Naive thymus-derived CD4-positive, alpha-beta T cell (primary cell): Measurements from ENCODE around the gene SMG7. TPM values are rescaled to one million over a fixed set of nuclear protein-coding genes. Genes with fewer than 3 reads are reported as not detected.

Source experiments
- ATAC-seq: fragments of 150-1000 bp; cut with Tn5 transposase; 2 replicates; pipeline ENCODE4 v1.10.0; 2021; ENCODE audit warnings: mild to moderate bottlenecking, moderate library complexity
- CTCF ChIA-PET: fragments of 350-600 bp; sonication (Branson Sonifier 250); formaldehyde crosslinking; loops from one replicate; lab custom pipeline; 2021; ENCODE audit warnings: antibody characterized with exemption; lab: Charles Lee
- POLR2A ChIA-PET: fragments of 350-600 bp; sonication (Branson Sonifier 250); formaldehyde crosslinking; loops from one replicate; lab custom pipeline; 2021; ENCODE audit warnings: antibody characterized with exemption, inconsistent platforms; lab: Charles Lee
- DNase-seq, 9 donors: peaks; one replicate each; pipeline versions ENCODE4 v3.0.0 to v3.0.0-alpha.2; 2020 to 2022; ENCODE audit warnings: mixed read lengths in 1 of 9
- H3K27ac ChIP-seq: one replicate; pipeline ENCODE4 v1.7.0; 2013; ENCODE audit warnings: mild to moderate bottlenecking, low read depth, low read length, moderate library complexity
- H3K27me3 ChIP-seq, 2 donors: one replicate each; pipeline ENCODE4 v1.7.0; 2013; ENCODE audit warnings: low read length in 2 of 2, mild to moderate bottlenecking in 2 of 2, moderate library complexity in 2 of 2; ENCODE audit not compliant: control insufficient read depth in 2 of 2, insufficient read depth in 2 of 2
- H3K36me3 ChIP-seq, 3 experiments: 1 replicate in 2 of 3; 2 replicates in 1 of 3; pipeline ENCODE4 v1.7.0; 2013; ENCODE audit warnings: low read length in 3 of 3, mild to moderate bottlenecking in 3 of 3, moderate library complexity in 1 of 3; ENCODE audit not compliant: insufficient read depth in 3 of 3, control insufficient read depth in 2 of 3
- H3K4me1 ChIP-seq, 2 donors: one replicate each; pipeline ENCODE4 v1.7.0; 2013; ENCODE audit warnings: low read length in 2 of 2, mild to moderate bottlenecking in 2 of 2, moderate library complexity in 1 of 2; ENCODE audit not compliant: control insufficient read depth in 2 of 2, insufficient read depth in 2 of 2
- H3K4me3 ChIP-seq: 2 replicates; pipeline ENCODE4 v1.7.0; 2013; ENCODE audit warnings: mild to moderate bottlenecking, low read length
- H3K9me3 ChIP-seq, 3 experiments: 1 replicate in 2 of 3; 2 replicates in 1 of 3; pipeline ENCODE4 v1.7.0; 2013; ENCODE audit warnings: low read length in 3 of 3; ENCODE audit not compliant: control insufficient read depth in 2 of 3
- H3K27ac Mint-ChIP-seq, 9 donors: one replicate each; pipeline ENCODE4 v1.8.0; 2020 to 2022; ENCODE audit warnings: mixed read lengths in 9 of 9, mild to moderate bottlenecking in 8 of 9, moderate library complexity in 5 of 9, inconsistent platforms in 2 of 9
- H3K27me3 Mint-ChIP-seq, 5 donors: one replicate each; pipeline ENCODE4 v1.8.0; 2021 to 2022; ENCODE audit warnings: mixed read lengths in 5 of 5, mild to moderate bottlenecking in 1 of 5
- H3K36me3 Mint-ChIP-seq, 5 donors: one replicate each; pipeline ENCODE4 v1.8.0; 2020 to 2022; ENCODE audit warnings: mixed read lengths in 5 of 5, mild to moderate bottlenecking in 3 of 5, inconsistent platforms in 1 of 5
- H3K4me1 Mint-ChIP-seq, 7 donors: one replicate each; pipeline ENCODE4 v1.8.0; 2020 to 2022; ENCODE audit warnings: mixed read lengths in 7 of 7, mild to moderate bottlenecking in 3 of 7, inconsistent platforms in 1 of 7
- H3K4me3 Mint-ChIP-seq, 10 donors: one replicate each; pipeline ENCODE4 v1.8.0; 2020 to 2022; ENCODE audit warnings: mild to moderate bottlenecking in 10 of 10, mixed read lengths in 10 of 10, moderate library complexity in 6 of 10, inconsistent platforms in 2 of 10
- H3K9me3 Mint-ChIP-seq, 11 donors: one replicate each; pipeline ENCODE4 v1.8.0; 2020 to 2022; ENCODE audit warnings: mixed read lengths in 11 of 11, mild to moderate bottlenecking in 4 of 11, inconsistent platforms in 1 of 11, moderate library complexity in 1 of 11
- intact Hi-C, 2 donors: fragments of 100-400 bp; cut with micrococcal nuclease; formaldehyde crosslinking; loops; one replicate each; pipeline ENCODE4 v1.15.1; 2023
- polyA plus RNA-seq, 2 donors: library from polyadenylated mRNA; unstranded; fragments of 300-500 nt; fragmentation: Illumina TruSeq; gene quantifications; one replicate each; pipeline ENCODE4 v1.2.3, GENCODE V29; 2021
- total RNA-seq, 6 experiments: library from RNA in 5 of 6; stranded (reverse) in 5 of 6; gene quantifications; 1 replicate in 5 of 6; 2 replicates in 1 of 6; pipeline ENCODE4 v1.2.3 and lab custom pipeline; 2021 to 2026

Gene SMG7
- total and polyA plus RNA-seq, 7 experiments from 2014 or later: 24.7 to 87.7 (median 53.1) TPM

- H3K27ac ChIP-seq: no peak overlapping the region
- Mint-ChIP-seq H3K4me3 (no peak overlapping the region), H3K27ac (peak overlapping the region in 2 of 9 donors; percentile 16 to 74), H3K4me1 (peaks cover 9 to 36% (median 11%) of the 10 kb centered on the region in 7 donors), H3K36me3 (peaks cover 0 to 13% (median 0%) of the 10 kb centered on the region in 5 donors), H3K9me3 (peaks cover 0 to 2% (median 0%) of the 10 kb centered on the region in 11 donors), H3K27me3 (no peaks in the 10 kb centered on the region)
- no peaks in the 10 kb centered on the region for H3K4me1 ChIP-seq
- intact Hi-C loops: no loop called here
- ChIA-PET POLR2A (no interaction called here), CTCF (no interaction called here)
- ATAC-seq (peak; percentile 78), DNase-seq (no peak)
- H3K36me3 ChIP-seq: no peaks in the 10 kb centered on the region
- H3K4me3 ChIP-seq: no peak overlapping the region
- no peaks in the 10 kb centered on the region for H3K9me3 ChIP-seq
- no peaks in the 10 kb centered on the region for H3K27me3 ChIP-seq
These were observed 111.2 kb downstream of the SMG7 start for GRCh38 chr1:183583466-183583865.

- H3K27me3 Mint-ChIP-seq: no peaks in the 10 kb centered on the region
- no peaks in the 10 kb centered on the region for H3K9me3 ChIP-seq
- no peaks in the 10 kb centered on the region for H3K27me3 ChIP-seq
- CTCF ChIA-PET: no interaction called here
- H3K4me1 ChIP-seq: peaks cover 0 to 3% of the 10 kb centered on the region in 2 donors
- no peak overlapping the region for H3K27ac ChIP-seq
- H3K4me3 ChIP-seq: no peak overlapping the region
- ATAC-seq (no peak), DNase-seq (no peak)
- H3K4me1 Mint-ChIP-seq: peaks cover 9 to 43% (median 18%) of the 10 kb centered on the region in 7 donors
- POLR2A ChIA-PET: no interaction called here
- peaks cover 0 to 16% (median 0%) of the 10 kb centered on the region in 5 donors for H3K36me3 Mint-ChIP-seq
- no peak overlapping the region for H3K27ac Mint-ChIP-seq
- peaks cover 0 to 2% (median 0%) of the 10 kb centered on the region in 11 donors for H3K9me3 Mint-ChIP-seq
- intact Hi-C loops: no loop called here
- no peaks in the 10 kb centered on the region for H3K36me3 ChIP-seq
- H3K4me3 Mint-ChIP-seq: no peak overlapping the region
These were observed 111.8 kb downstream of the SMG7 start for GRCh38 chr1:183584147-183584546.

- H3K36me3 Mint-ChIP-seq: peaks cover 0 to 16% (median 0%) of the 10 kb centered on the region in 5 donors
- H3K9me3 ChIP-seq: no peaks in the 10 kb centered on the region
- H3K27me3 Mint-ChIP-seq: no peaks in the 10 kb centered on the region
- no peaks in the 10 kb centered on the region for H3K36me3 ChIP-seq
- POLR2A ChIA-PET: no interaction called here
- intact Hi-C loops: no loop called here
- ATAC-seq (no peak), DNase-seq (no peak)
- H3K4me3 Mint-ChIP-seq: no peak overlapping the region
- H3K4me3 ChIP-seq: no peak overlapping the region
- CTCF ChIA-PET: no interaction called here
- no peak overlapping the region for H3K27ac ChIP-seq
- H3K4me1 Mint-ChIP-seq: peaks cover 6 to 48% (median 19%) of the 10 kb centered on the region in 7 donors
- H3K27me3 ChIP-seq: no peaks in the 10 kb centered on the region
- peaks cover 2 to 3% of the 10 kb centered on the region in 2 donors for H3K4me1 ChIP-seq
- peaks cover 0 to 2% (median 0%) of the 10 kb centered on the region in 11 donors for H3K9me3 Mint-ChIP-seq
- peak overlapping the region in 1 of 9 donors; percentile 35 for H3K27ac Mint-ChIP-seq
These were observed 112.7 kb downstream of the SMG7 start for GRCh38 chr1:183585038-183585437.

GRCh38 chr1:183586455-183586854, 114.2 kb downstream of the SMG7 start:
- ChIA-PET POLR2A (no interaction called here), CTCF (interaction anchor here (0.6 kb wide), 1 partner anchor 329 kb away, joined by 3 read pairs; no protein-coding TSS in a partner anchor)
- H3K27me3 Mint-ChIP-seq: no peaks in the 10 kb centered on the region
- no peak for ATAC-seq
- H3K4me3 Mint-ChIP-seq: no peak overlapping the region
- peaks cover 0 to 14% (median 0%) of the 10 kb centered on the region in 5 donors for H3K36me3 Mint-ChIP-seq
- no peaks in the 10 kb centered on the region for H3K27me3 ChIP-seq
- H3K4me1 ChIP-seq: peaks cover 3 to 9% of the 10 kb centered on the region in 2 donors
- no peaks in the 10 kb centered on the region for H3K9me3 ChIP-seq
- no peak for DNase-seq
- no peak overlapping the region for H3K4me3 ChIP-seq
- no peak overlapping the region for H3K27ac ChIP-seq
- H3K4me1 Mint-ChIP-seq: peaks cover 0 to 48% (median 16%) of the 10 kb centered on the region in 7 donors
- no peak overlapping the region for H3K27ac Mint-ChIP-seq
- no peaks in the 10 kb centered on the region for H3K36me3 ChIP-seq
- peaks cover 0 to 2% (median 0%) of the 10 kb centered on the region in 11 donors for H3K9me3 Mint-ChIP-seq
- intact Hi-C loops: no loop called here

- Histone ChIP-seq H3K4me1 (peaks cover 3 to 9% of the 10 kb centered on the region in 2 donors), H3K4me3 (no peak overlapping the region), H3K27me3 (no peaks in the 10 kb centered on the region), H3K9me3 (no peaks in the 10 kb centered on the region), H3K27ac (no peak overlapping the region), H3K36me3 (no peaks in the 10 kb centered on the region)
- DNase-seq: no peak
- POLR2A ChIA-PET: no interaction called here
- Mint-ChIP-seq H3K4me3 (no peak overlapping the region), H3K9me3 (peaks cover 0 to 2% (median 0%) of the 10 kb centered on the region in 11 donors), H3K27me3 (no peaks in the 10 kb centered on the region), H3K4me1 (peaks cover 0 to 48% (median 16%) of the 10 kb centered on the region in 7 donors), H3K36me3 (peaks cover 0 to 13% (median 0%) of the 10 kb centered on the region in 5 donors), H3K27ac (no peak overlapping the region)
- intact Hi-C loops: no loop called here
- no peak for ATAC-seq
- CTCF ChIA-PET: interaction anchor here (0.6 kb wide), 1 partner anchor 329 kb away, joined by 3 read pairs; no protein-coding TSS in a partner anchor
These were observed 114.6 kb downstream of the SMG7 start for GRCh38 chr1:183586926-183587325.

- Mint-ChIP-seq H3K36me3 (peaks cover 0 to 15% (median 0%) of the 10 kb centered on the region in 5 donors), H3K4me3 (peak overlapping the region in 5 of 10 donors; percentile 5 to 81 (median 7)), H3K27ac (peak overlapping the region in 7 of 9 donors; percentile 14 to 87 (median 60)), H3K9me3 (peaks cover 0 to 2% (median 0%) of the 10 kb centered on the region in 11 donors), H3K4me1 (peaks cover 0 to 53% (median 19%) of the 10 kb centered on the region in 7 donors), H3K27me3 (peaks cover 0 to 5% (median 0%) of the 10 kb centered on the region in 5 donors)
- no peaks in the 10 kb centered on the region for H3K36me3 ChIP-seq
- H3K27me3 ChIP-seq: no peaks in the 10 kb centered on the region
- H3K4me3 ChIP-seq: no peak overlapping the region
- intact Hi-C loops: loop anchor here in 1 of 2 donors (2.0 kb wide), 1 partner anchor 46 kb away; no protein-coding TSS in a partner anchor
- ATAC-seq: no peak
- ChIA-PET CTCF (no interaction called here), POLR2A (interaction anchor here (0.5 kb wide), 1 partner anchor 1982 kb away, joined by 3 read pairs; no protein-coding TSS in a partner anchor)
- H3K4me1 ChIP-seq: peaks cover 3 to 9% of the 10 kb centered on the region in 2 donors
- no peaks in the 10 kb centered on the region for H3K9me3 ChIP-seq
- DNase-seq: no peak
- H3K27ac ChIP-seq: no peak overlapping the region
These were observed 116.5 kb downstream of the SMG7 start for GRCh38 chr1:183588827-183589226.
